ENCODE measurements around the gene SAMD13.

SAMD13 gene

DNA sequence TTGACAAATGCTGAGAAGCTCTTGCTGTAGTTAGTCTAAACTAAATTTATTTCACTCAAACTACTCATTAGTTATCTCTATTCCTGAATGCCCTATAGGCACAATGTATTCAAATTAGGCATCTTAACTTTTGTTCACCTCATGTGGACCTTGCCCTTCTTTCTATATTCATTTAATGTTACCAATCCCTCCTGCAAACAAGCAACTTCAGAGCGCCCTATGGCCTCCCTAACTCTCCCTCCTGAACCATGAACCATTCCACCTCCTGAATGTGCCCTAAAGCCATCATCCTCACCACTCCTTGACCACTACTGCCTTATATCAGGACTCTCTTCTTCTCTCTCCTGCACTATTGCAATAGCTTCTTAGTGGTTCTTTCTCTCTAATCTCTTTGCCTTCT is 34.8 kb upstream of the SAMD13 start:
- Histone ChIP-seq H3K27me3 (ENCODE audit: control insufficient read depth, insufficient read depth, low read length) (no peaks in the 10 kb centered on the region), H3K4me1 (ENCODE audit: control insufficient read depth, insufficient read depth, low read length) (peaks cover 7% of the 10 kb centered on the region), H3K4me3 (ENCODE audit: low read depth, low read length) (no peak overlapping the region), H3K36me3 (ENCODE audit: control insufficient read depth, insufficient read depth, low read length) (no peaks in the 10 kb centered on the region), H3K9ac (ENCODE audit: low read length) (no peak overlapping the region), H3K27ac (ENCODE audit: low read depth, low read length) (no peak overlapping the region), H3K9me3 (ENCODE audit: control insufficient read depth, insufficient read depth, low read depth, low read length) (no peaks in the 10 kb centered on the region)

- H3K4me1 ChIP-seq (ENCODE audit: control insufficient read depth, insufficient read depth, low read length) = peaks cover 11% of the 10 kb centered on the region
- H3K9me3 ChIP-seq (ENCODE audit: control insufficient read depth, insufficient read depth, low read depth, low read length) = no peaks in the 10 kb centered on the region
- H3K27me3 ChIP-seq (ENCODE audit: control insufficient read depth, insufficient read depth, low read length) = no peaks in the 10 kb centered on the region
- H3K4me3 ChIP-seq (ENCODE audit: low read depth, low read length) = no peak overlapping the region
- no peaks in the 10 kb centered on the region for H3K36me3 ChIP-seq (ENCODE audit: control insufficient read depth, insufficient read depth, low read length)
- H3K9ac ChIP-seq (ENCODE audit: low read length) = no peak overlapping the region
- H3K27ac ChIP-seq (ENCODE audit: low read depth, low read length) = no peak overlapping the region
Measured at GRCh38 chr1:84267476-84267875, 34.0 kb upstream of the SAMD13 start.

DNA sequence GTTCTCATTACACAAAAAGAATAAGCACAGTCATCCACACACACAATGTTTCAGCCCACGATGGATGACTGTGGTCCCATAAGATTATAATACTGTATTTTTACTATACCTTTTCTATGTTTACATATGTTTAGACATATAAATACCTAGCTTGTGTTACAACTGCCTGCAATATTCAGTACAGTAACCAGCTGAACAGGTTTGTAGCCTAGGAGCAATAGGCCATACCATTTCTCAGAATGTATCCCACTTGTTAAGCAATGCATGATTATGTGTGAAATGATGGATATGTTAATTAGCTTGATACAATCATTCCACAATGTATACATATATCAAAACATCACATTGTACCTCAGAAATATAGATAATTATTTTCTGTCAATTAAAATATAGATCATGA is 33.2 kb upstream of the SAMD13 start:
- Histone ChIP-seq H3K9ac (ENCODE audit: low read length) (no peak overlapping the region), H3K4me1 (ENCODE audit: control insufficient read depth, insufficient read depth, low read length) (peaks cover 11% of the 10 kb centered on the region), H3K9me3 (ENCODE audit: control insufficient read depth, insufficient read depth, low read depth, low read length) (no peaks in the 10 kb centered on the region), H3K4me3 (ENCODE audit: low read depth, low read length) (no peak overlapping the region), H3K27ac (ENCODE audit: low read depth, low read length) (no peak overlapping the region), H3K27me3 (ENCODE audit: control insufficient read depth, insufficient read depth, low read length) (no peaks in the 10 kb centered on the region), H3K36me3 (ENCODE audit: control insufficient read depth, insufficient read depth, low read length) (no peaks in the 10 kb centered on the region)

DNA sequence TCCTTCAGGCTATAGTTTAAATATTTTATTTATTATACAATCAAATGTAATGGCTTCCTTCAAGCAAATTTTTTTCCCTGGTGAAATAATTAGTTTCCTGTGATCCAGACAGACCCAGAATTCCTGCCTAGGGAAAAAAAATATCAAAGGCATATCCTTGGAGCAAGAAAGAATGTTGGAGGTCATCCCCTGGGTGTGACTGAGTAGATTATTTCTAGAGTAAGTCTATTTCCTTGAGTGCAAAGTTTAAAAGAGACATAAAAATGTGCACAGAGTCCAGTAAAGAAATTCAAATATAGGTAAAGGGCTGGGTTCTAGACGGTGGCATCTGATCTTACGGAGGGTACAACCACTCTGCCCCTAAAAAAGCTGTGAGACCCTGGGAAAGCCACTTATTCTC is 32.2 kb upstream of the SAMD13 start:
- Histone ChIP-seq H3K27ac (ENCODE audit: low read depth, low read length) (no peak overlapping the region), H3K9me3 (ENCODE audit: control insufficient read depth, insufficient read depth, low read depth, low read length) (no peaks in the 10 kb centered on the region), H3K36me3 (ENCODE audit: control insufficient read depth, insufficient read depth, low read length) (no peaks in the 10 kb centered on the region), H3K4me3 (ENCODE audit: low read depth, low read length) (no peak overlapping the region), H3K4me1 (ENCODE audit: control insufficient read depth, insufficient read depth, low read length) (peaks cover 11% of the 10 kb centered on the region), H3K27me3 (ENCODE audit: control insufficient read depth, insufficient read depth, low read length) (no peaks in the 10 kb centered on the region), H3K9ac (ENCODE audit: low read length) (no peak overlapping the region)

GRCh38 chr1:84271441-84272151 is 29.9 kb upstream of the SAMD13 start:
- H3K4me1 ChIP-seq (ENCODE audit: control insufficient read depth, insufficient read depth, low read length) = peaks cover 11% of the 10 kb centered on the region
- no peak overlapping the region for H3K4me3 ChIP-seq (ENCODE audit: low read depth, low read length)
- H3K9me3 ChIP-seq (ENCODE audit: control insufficient read depth, insufficient read depth, low read depth, low read length) = no peaks in the 10 kb centered on the region
- H3K9ac ChIP-seq (ENCODE audit: low read length) = no peak overlapping the region
- H3K36me3 ChIP-seq (ENCODE audit: control insufficient read depth, insufficient read depth, low read length) = no peaks in the 10 kb centered on the region
- H3K27me3 ChIP-seq (ENCODE audit: control insufficient read depth, insufficient read depth, low read length) = no peaks in the 10 kb centered on the region
- no peak overlapping the region for H3K27ac ChIP-seq (ENCODE audit: low read depth, low read length)

GRCh38 chr1:84272401-84272800 is 29.1 kb upstream of the SAMD13 start:
- no peaks in the 10 kb centered on the region for H3K9me3 ChIP-seq (ENCODE audit: control insufficient read depth, insufficient read depth, low read depth, low read length)
- H3K4me1 ChIP-seq (ENCODE audit: control insufficient read depth, insufficient read depth, low read length) = peaks cover 11% of the 10 kb centered on the region
- H3K4me3 ChIP-seq (ENCODE audit: low read depth, low read length) = no peak overlapping the region
- no peak overlapping the region for H3K27ac ChIP-seq (ENCODE audit: low read depth, low read length)
- no peaks in the 10 kb centered on the region for H3K27me3 ChIP-seq (ENCODE audit: control insufficient read depth, insufficient read depth, low read length)
- H3K36me3 ChIP-seq (ENCODE audit: control insufficient read depth, insufficient read depth, low read length) = no peaks in the 10 kb centered on the region
- H3K9ac ChIP-seq (ENCODE audit: low read length) = no peak overlapping the region

DNA sequence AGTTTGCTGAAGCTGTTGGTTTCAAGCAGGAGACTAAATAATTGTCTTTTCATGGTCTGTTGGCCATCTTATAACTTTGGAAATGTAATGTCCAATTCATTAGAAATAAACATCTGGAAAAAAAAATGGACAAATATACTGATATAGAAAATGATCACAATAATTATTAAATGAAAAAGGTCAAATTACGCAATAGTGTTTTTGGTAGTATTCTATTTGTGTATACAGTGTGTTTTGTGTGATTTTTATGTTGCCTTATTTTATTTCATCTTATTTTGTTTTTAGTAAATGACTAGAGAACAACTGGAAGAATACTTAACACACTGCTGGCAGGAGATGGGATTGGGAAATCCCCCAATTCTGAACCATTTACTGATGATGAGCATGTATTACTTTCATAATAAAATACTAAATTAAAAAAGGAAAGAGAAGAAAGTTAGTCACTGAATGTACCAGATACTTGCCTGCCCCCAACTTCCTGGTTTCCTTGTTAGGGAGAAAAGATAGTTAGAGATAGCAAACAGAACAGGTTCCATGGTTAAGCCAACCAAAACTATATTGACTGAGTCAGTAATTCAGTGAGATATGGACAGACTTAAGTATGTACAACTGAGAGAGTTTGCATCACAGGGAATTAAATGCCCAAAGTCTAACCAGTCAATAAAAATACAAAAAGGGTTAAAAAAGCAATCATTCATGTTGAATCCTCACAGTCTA is 24.0 kb upstream of the SAMD13 start:
- Histone ChIP-seq H3K36me3 (ENCODE audit: control insufficient read depth, insufficient read depth, low read length) (no peaks in the 10 kb centered on the region), H3K4me3 (ENCODE audit: low read depth, low read length) (no peak overlapping the region), H3K27me3 (ENCODE audit: control insufficient read depth, insufficient read depth, low read length) (no peaks in the 10 kb centered on the region), H3K9me3 (ENCODE audit: control insufficient read depth, insufficient read depth, low read depth, low read length) (no peaks in the 10 kb centered on the region), H3K9ac (ENCODE audit: low read length) (no peak overlapping the region), H3K27ac (ENCODE audit: low read depth, low read length) (no peak overlapping the region), H3K4me1 (ENCODE audit: control insufficient read depth, insufficient read depth, low read length) (no peaks in the 10 kb centered on the region; the same call in 1 of the 2 replicates)

- H3K36me3 ChIP-seq (ENCODE audit: control insufficient read depth, insufficient read depth, low read length) = no peaks in the 10 kb centered on the region
- no peak overlapping the region for H3K27ac ChIP-seq (ENCODE audit: low read depth, low read length)
- H3K4me3 ChIP-seq (ENCODE audit: low read depth, low read length) = no peak overlapping the region
- no peak overlapping the region for H3K9ac ChIP-seq (ENCODE audit: low read length)
- H3K9me3 ChIP-seq (ENCODE audit: control insufficient read depth, insufficient read depth, low read depth, low read length) = no peaks in the 10 kb centered on the region
- H3K4me1 ChIP-seq (ENCODE audit: control insufficient read depth, insufficient read depth, low read length) = no peaks in the 10 kb centered on the region
- H3K27me3 ChIP-seq (ENCODE audit: control insufficient read depth, insufficient read depth, low read length) = no peaks in the 10 kb centered on the region
Measured at GRCh38 chr1:84278905-84279304, 22.6 kb upstream of the SAMD13 start.

DNA sequence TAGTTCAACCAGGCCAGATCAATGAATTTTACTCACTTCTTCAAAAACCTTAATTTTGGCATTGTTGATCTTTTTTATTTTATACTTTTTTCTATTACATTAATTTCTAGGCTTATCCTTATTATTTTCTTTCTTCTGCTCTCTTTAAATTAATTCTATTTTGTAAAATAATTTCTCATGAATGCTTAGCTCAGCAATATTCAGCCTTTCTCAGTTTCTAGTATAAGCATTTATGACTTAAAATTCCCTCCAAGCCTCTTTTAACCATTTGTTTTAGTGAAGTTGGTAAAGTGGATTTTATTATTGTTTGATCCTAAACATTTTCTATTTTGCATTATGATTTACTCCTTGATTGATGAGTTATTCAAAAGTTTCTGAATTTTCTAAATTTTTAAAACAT is 20.6 kb upstream of the SAMD13 start:
- Histone ChIP-seq H3K36me3 (ENCODE audit: control insufficient read depth, insufficient read depth, low read length) (no peaks in the 10 kb centered on the region), H3K27ac (ENCODE audit: low read depth, low read length) (no peak overlapping the region), H3K4me3 (ENCODE audit: low read depth, low read length) (no peak overlapping the region), H3K4me1 (ENCODE audit: control insufficient read depth, insufficient read depth, low read length) (no peaks in the 10 kb centered on the region), H3K27me3 (ENCODE audit: control insufficient read depth, insufficient read depth, low read length) (no peaks in the 10 kb centered on the region), H3K9ac (ENCODE audit: low read length) (no peak overlapping the region), H3K9me3 (ENCODE audit: control insufficient read depth, insufficient read depth, low read depth, low read length) (0 out of 2 replicates have a peak, but pooled peaks cover 3% of the 10 kb centered on the region)

DNA sequence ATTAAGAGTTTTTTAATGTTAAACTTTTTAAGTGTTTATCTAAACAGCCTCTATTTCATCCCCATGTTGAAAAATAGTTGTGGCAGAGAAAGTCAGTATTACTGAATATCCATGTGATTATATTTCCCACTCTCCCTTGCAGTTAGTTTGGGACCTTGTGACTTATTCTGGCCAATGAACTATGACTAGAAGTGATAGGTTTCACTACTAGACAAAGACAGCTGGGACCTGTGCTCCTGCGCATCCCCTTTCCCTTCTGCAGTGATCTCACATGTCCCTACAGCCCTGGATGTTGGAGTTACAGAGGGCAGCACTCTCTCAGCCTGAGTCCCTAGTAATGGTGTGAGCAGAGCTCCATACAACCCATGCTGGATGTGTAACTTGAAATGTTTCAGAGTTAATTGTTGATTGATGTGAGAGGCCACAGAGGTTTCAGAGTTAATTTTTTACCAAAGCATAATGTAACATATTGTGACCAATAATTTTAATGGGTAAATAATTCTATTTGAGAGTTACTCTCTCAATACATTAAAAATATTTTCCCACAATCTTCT is 18.7 kb upstream of the SAMD13 start:
- Histone ChIP-seq H3K27me3 (ENCODE audit: control insufficient read depth, insufficient read depth, low read length) (no peaks in the 10 kb centered on the region), H3K9ac (ENCODE audit: low read length) (no peak overlapping the region), H3K27ac (ENCODE audit: low read depth, low read length) (no peak overlapping the region), H3K4me3 (ENCODE audit: low read depth, low read length) (no peak overlapping the region), H3K9me3 (ENCODE audit: control insufficient read depth, insufficient read depth, low read depth, low read length) (peaks cover 20% of the 10 kb centered on the region), H3K4me1 (ENCODE audit: control insufficient read depth, insufficient read depth, low read length) (no peaks in the 10 kb centered on the region), H3K36me3 (ENCODE audit: control insufficient read depth, insufficient read depth, low read length) (no peaks in the 10 kb centered on the region)

- H3K4me3 ChIP-seq (ENCODE audit: low read depth, low read length) = no peak overlapping the region
- H3K9ac ChIP-seq (ENCODE audit: low read length) = no peak overlapping the region
- H3K4me1 ChIP-seq (ENCODE audit: control insufficient read depth, insufficient read depth, low read length) = no peaks in the 10 kb centered on the region
- no peaks in the 10 kb centered on the region for H3K27me3 ChIP-seq (ENCODE audit: control insufficient read depth, insufficient read depth, low read length)
- H3K36me3 ChIP-seq (ENCODE audit: control insufficient read depth, insufficient read depth, low read length) = no peaks in the 10 kb centered on the region
- H3K9me3 ChIP-seq (ENCODE audit: control insufficient read depth, insufficient read depth, low read depth, low read length) = peaks cover 22% of the 10 kb centered on the region
- H3K27ac ChIP-seq (ENCODE audit: low read depth, low read length) = no peak overlapping the region
Measured at GRCh38 chr1:84283381-84283780, 18.1 kb upstream of the SAMD13 start.

Data from HUES6 (cell line).